Keratinocyte (primary cell): ENCODE results near the gene FSIP2. TPM values are rescaled to one million over a fixed set of nuclear protein-coding genes. Genes with fewer than 3 reads are reported as not detected.

ENCODE experiments used
- DNase-seq: peaks from one replicate; pipeline ENCODE4 v3.0.0-alpha.2; 2011; ENCODE audit warnings: low read depth, missing footprints, low spot score
- FAIRE-seq: peaks from 2 replicates; lab custom pipeline; 2011; peaks lifted over from hg19 to GRCh38; lab: Jason Lieb, UNC
- H2AFZ ChIP-seq: 2 replicates; pipeline ENCODE4 v1.6.0; 2012; ENCODE audit warnings: low read length, control low read depth, inconsistent platforms; ENCODE audit not compliant: control insufficient read depth
- H3K27ac ChIP-seq: 2 replicates; pipeline ENCODE4 v1.5.1; 2011; ENCODE audit warnings: low read length; ENCODE audit not compliant: control insufficient read depth, insufficient read depth
- H3K27me3 ChIP-seq: 3 replicates; pipeline ENCODE4 v1.6.0; 2011; ENCODE audit warnings: low read length; ENCODE audit not compliant: control insufficient read depth, insufficient read depth; ENCODE audit errors: extremely low read depth
- H3K36me3 ChIP-seq, 2 experiments: 2 replicates in 1 of 2; 3 replicates in 1 of 2; pipeline ENCODE4 v1.5.1; 2011; ENCODE audit warnings: low read length in 2 of 2, mild to moderate bottlenecking in 1 of 2; ENCODE audit not compliant: control insufficient read depth in 2 of 2, insufficient read depth in 2 of 2; ENCODE audit errors: extremely low read depth in 1 of 2
- H3K4me1 ChIP-seq: 3 replicates; pipeline ENCODE4 v1.5.1; 2011; ENCODE audit warnings: low read length; ENCODE audit not compliant: control insufficient read depth, insufficient read depth; ENCODE audit errors: extremely low read depth
- H3K4me2 ChIP-seq: 3 replicates; pipeline ENCODE4 v1.6.0; 2011; ENCODE audit warnings: low read depth, low read length; ENCODE audit not compliant: control insufficient read depth, insufficient read depth; ENCODE audit errors: extremely low read depth
- H3K4me3 ChIP-seq, 3 experiments: fragments of 200-600 bp in 1 of 3; sonication (generic) in 1 of 3; 2 replicates in 2 of 3; 3 replicates in 1 of 3; pipeline ENCODE4 v1.5.1; 2011 to 2016; ENCODE audit warnings: low read length in 3 of 3, mild to moderate bottlenecking in 3 of 3, control low read depth in 2 of 3, inconsistent platforms in 1 of 3, low read depth in 1 of 3, mixed read lengths in 1 of 3, mixed run types in 1 of 3, moderate library complexity in 1 of 3; ENCODE audit not compliant: control insufficient read depth in 2 of 3, insufficient read depth in 2 of 3; ENCODE audit errors: extremely low read depth in 1 of 3
- H3K79me2 ChIP-seq: 2 replicates; pipeline ENCODE4 v1.6.0; 2012; ENCODE audit warnings: low read length; ENCODE audit not compliant: control insufficient read depth, insufficient read depth
- H3K9ac ChIP-seq: 3 replicates; pipeline ENCODE4 v1.6.0; 2011; ENCODE audit warnings: low read length; ENCODE audit not compliant: control insufficient read depth, insufficient read depth; ENCODE audit errors: extremely low read depth
- H3K9me1 ChIP-seq: 3 replicates; pipeline ENCODE4 v1.6.0; 2011; ENCODE audit warnings: low read length; ENCODE audit not compliant: control insufficient read depth, insufficient read depth; ENCODE audit errors: extremely low read depth
- H3K9me3 ChIP-seq: 2 replicates; pipeline ENCODE4 v1.5.1; 2012; ENCODE audit warnings: low read depth, low read length; ENCODE audit not compliant: control insufficient read depth
- H4K20me1 ChIP-seq: 3 replicates; pipeline ENCODE4 v1.6.0; 2011; ENCODE audit warnings: low read length; ENCODE audit not compliant: control insufficient read depth, insufficient read depth; ENCODE audit errors: extremely low read depth
- EZH2 ChIP-seq: IDR thresholded peaks from one replicate; pipeline ENCODE4 v1.6.1; 2012; ENCODE audit warnings: inconsistent platforms, mild to moderate bottlenecking, low read length, moderate library complexity
- dilution Hi-C: fragments of 300-500 bp; cut with MboI; formaldehyde crosslinking; loops from one replicate; pipeline ENCODE4 v1.7.0; 2020; ENCODE audit warnings: low sequenced_read_pairs; ENCODE audit not compliant: extremely low pct_ligation_motif_present
- polyA plus RNA-seq, 5 experiments: library from polyadenylated mRNA; depleted of rRNA in 3 of 5; stranded (reverse) in 3 of 5; stranded (forward) in 1 of 5; unstranded in 1 of 5; fragments of >200 nt; gene quantifications; 1 replicate in 1 of 5; 2 replicates in 3 of 5; 3 replicates in 1 of 5; pipeline versions ENCODE4 v1.2.1 to v1.2.3, GENCODE V29; 2011 to 2012; ENCODE audit warnings: missing spikeins in 2 of 5, low read depth in 1 of 5, low replicate concordance in 1 of 5
- TF ChIP-seq, protein P1 (sequence below), 3 experiments: IDR thresholded peaks in 1 of 3; conservative IDR thresholded peaks in 1 of 3; optimal IDR thresholded peaks in 1 of 3; 2 replicates in 2 of 3; 3 replicates in 1 of 3; pipeline versions ENCODE3 to v1.5.1; 2011; ENCODE audit warnings: low read length in 3 of 3, mild to moderate bottlenecking in 3 of 3, moderate library complexity in 2 of 3, control low read depth in 1 of 3, inconsistent platforms in 1 of 3; ENCODE audit not compliant: insufficient read depth in 2 of 3; ENCODE audit errors: extremely low read depth in 1 of 3

Gene FSIP2
- polyA plus RNA-seq, 1 donor (not counting 4 experiments of a cell fraction or from before 2014, with no cell fraction given) = 0.38 TPM

DNA sequence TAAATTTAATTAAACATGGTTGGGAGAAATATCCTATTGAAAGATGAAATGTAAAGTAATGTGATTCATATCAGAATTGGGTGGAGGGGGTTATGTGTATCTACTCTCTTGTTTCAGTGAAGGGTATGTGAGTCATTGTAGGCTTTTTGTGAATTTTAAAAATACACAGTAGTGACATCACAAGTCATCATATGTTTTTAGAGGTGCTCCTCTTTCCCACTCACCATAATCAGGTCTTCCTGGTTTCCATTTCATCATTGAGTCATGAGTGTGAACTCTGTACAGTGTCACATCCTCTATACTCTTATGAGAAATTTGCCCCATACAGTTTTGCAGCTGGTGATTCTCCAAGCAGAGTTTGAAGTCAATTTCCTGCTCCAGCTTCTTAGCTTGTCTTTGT, 18.8 kb downstream of the FSIP2 start:
- Histone ChIP-seq H3K4me3 (no peak overlapping the region), H3K27ac (no peak overlapping the region)
- no peak for FAIRE-seq

DNA sequence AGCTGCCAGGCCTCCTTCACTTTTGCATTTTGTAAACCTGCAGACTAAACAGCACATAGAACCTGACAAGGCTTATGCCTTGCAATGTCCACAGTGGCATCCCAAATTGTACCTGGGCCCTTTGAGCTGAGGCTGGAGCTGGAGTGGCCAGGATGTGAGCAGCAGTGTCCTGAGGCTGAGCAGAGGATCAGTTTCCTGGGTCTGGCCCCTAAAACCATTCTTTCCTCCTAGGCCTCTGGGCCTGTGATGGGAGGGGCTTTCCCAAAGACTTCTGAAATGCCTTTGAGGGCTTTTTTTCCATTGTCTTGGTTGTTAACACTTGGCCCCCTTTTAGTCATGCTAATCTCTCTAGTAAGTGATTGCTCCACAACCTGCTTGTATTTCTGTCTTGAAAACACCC, 32.8 kb downstream of the FSIP2 start:
- no peak overlapping the region for H3K4me2 ChIP-seq
- dilution Hi-C loops = no loop called here
- H3K9me3 ChIP-seq = no peaks in the 10 kb centered on the region
- no peaks in the 10 kb centered on the region for H4K20me1 ChIP-seq
- H3K79me2 ChIP-seq = no peaks in the 10 kb centered on the region
- H3K4me3 ChIP-seq = no peak overlapping the region
- H3K27me3 ChIP-seq = no peaks in the 10 kb centered on the region
- H3K9me1 ChIP-seq = no peaks in the 10 kb centered on the region
- no peak for DNase-seq
- H3K4me1 ChIP-seq = no peaks in the 10 kb centered on the region
- no peaks in the 10 kb centered on the region for H3K36me3 ChIP-seq
- TF ChIP-seq, protein P1, sequence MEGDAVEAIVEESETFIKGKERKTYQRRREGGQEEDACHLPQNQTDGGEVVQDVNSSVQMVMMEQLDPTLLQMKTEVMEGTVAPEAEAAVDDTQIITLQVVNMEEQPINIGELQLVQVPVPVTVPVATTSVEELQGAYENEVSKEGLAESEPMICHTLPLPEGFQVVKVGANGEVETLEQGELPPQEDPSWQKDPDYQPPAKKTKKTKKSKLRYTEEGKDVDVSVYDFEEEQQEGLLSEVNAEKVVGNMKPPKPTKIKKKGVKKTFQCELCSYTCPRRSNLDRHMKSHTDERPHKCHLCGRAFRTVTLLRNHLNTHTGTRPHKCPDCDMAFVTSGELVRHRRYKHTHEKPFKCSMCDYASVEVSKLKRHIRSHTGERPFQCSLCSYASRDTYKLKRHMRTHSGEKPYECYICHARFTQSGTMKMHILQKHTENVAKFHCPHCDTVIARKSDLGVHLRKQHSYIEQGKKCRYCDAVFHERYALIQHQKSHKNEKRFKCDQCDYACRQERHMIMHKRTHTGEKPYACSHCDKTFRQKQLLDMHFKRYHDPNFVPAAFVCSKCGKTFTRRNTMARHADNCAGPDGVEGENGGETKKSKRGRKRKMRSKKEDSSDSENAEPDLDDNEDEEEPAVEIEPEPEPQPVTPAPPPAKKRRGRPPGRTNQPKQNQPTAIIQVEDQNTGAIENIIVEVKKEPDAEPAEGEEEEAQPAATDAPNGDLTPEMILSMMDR (optimal IDR thresholded peaks at IDR 0.05 in 1 of 3, IDR thresholded peaks at IDR 0.05 in 1 of 3, conservative IDR thresholded peaks at IDR 0.05 in 1 of 3; ENCODE audit: extremely low read depth in 1 of 3, insufficient read depth in 2 of 3, low read length in 3 of 3) = no peak
- TF ChIP-seq EZH2 = no peak
- no peak overlapping the region for H3K9ac ChIP-seq
- H2AFZ ChIP-seq = no peak overlapping the region
- H3K27ac ChIP-seq = no peak overlapping the region
- FAIRE-seq = no peak

More for the DNA sequence above, 18.8 kb downstream of the FSIP2 start:
- Histone ChIP-seq H3K36me3 (no peaks in the 10 kb centered on the region), H3K9ac (no peak overlapping the region), H3K9me1 (no peaks in the 10 kb centered on the region), H3K27me3 (no peaks in the 10 kb centered on the region), H2AFZ (no peak overlapping the region), H3K79me2 (no peaks in the 10 kb centered on the region), H3K4me2 (no peak overlapping the region), H3K9me3 (no peaks in the 10 kb centered on the region), H3K4me1 (no peaks in the 10 kb centered on the region), H4K20me1 (no peaks in the 10 kb centered on the region)
- dilution Hi-C loops = no loop called here
- TF ChIP-seq, protein P1 (optimal IDR thresholded peaks at IDR 0.05 in 1 of 3, IDR thresholded peaks at IDR 0.05 in 1 of 3, conservative IDR thresholded peaks at IDR 0.05 in 1 of 3; ENCODE audit: extremely low read depth in 1 of 3, insufficient read depth in 2 of 3, low read length in 3 of 3) = no peak
- no peak for TF ChIP-seq EZH2
- no peak for DNase-seq
